ENCODE results near the gene SLC25A1. TPM values are rescaled to one million over a fixed set of nuclear protein-coding genes. Genes with fewer than 3 reads are reported as not detected.

The SLC25A1 gene
- total and polyA plus RNA-seq, 2 of the 8 experiments (the other 6 are each of a cell fraction or from before 2014, with no cell fraction given) = 110 to 148 TPM

GRCh38 chr22:19213001-19213400 is 34.5 kb upstream of the SLC25A1 start:
- Histone ChIP-seq H4K5ac (ENCODE audit: insufficient read length, low read depth, low read length) (no peak overlapping the region), H3K9me3 (ENCODE audit: insufficient read depth in 2 of 2, low read depth in 1 of 2, low read length in 1 of 2) (no peaks in the 10 kb centered on the region), H2BK12ac (ENCODE audit: low read depth, low read length) (no peak overlapping the region), H2AFZ (ENCODE audit: low read length) (no peak overlapping the region), H3K27ac (ENCODE audit: low read depth, low read length) (no peak overlapping the region), H3K36me3 (ENCODE audit: control insufficient read depth in 2 of 4, insufficient read depth in 4 of 4, low read length in 3 of 4) (peaks cover 4 to 17% (median 8%) of the 10 kb centered on the region in 4 experiments), H3K79me2 (ENCODE audit: control insufficient read depth in 1 of 2, insufficient read depth in 2 of 2, low read length in 2 of 2) (no peaks in the 10 kb centered on the region), H2BK20ac (ENCODE audit: low read length) (no peak overlapping the region), H2AK5ac (ENCODE audit: low read depth, low read length) (no peak overlapping the region), H3K23me2 (ENCODE audit: low read depth, low read length) (no peaks in the 10 kb centered on the region), H3K56ac (replicated peaks; ENCODE audit: insufficient read length, low read depth, low read length) (no peak overlapping the region), H4K8ac (ENCODE audit: extremely low read depth, insufficient read depth, low read length) (no peak overlapping the region), H3K27me3 (replicated peaks in 1 of 4; ENCODE audit: control insufficient read depth in 3 of 4, extremely low read depth in 1 of 4, insufficient read depth in 3 of 4, low read length in 3 of 4) (no peaks in the 10 kb centered on the region), H2BK5ac (ENCODE audit: low read depth, low read length) (no peak overlapping the region), H3K4me1 (replicated peaks in 1 of 4; ENCODE audit: control insufficient read depth in 3 of 4, insufficient read depth in 4 of 4, low read length in 3 of 4) (peaks cover 3 to 19% (median 9%) of the 10 kb centered on the region in 4 experiments; a peak in 5 of 7 replicates), H3K79me1 (ENCODE audit: low read depth, low read length) (no peaks in the 10 kb centered on the region), H2BK120ac (replicated peaks; ENCODE audit: low read depth, low read length) (no peak overlapping the region), H2BK15ac (ENCODE audit: low read length) (no peak overlapping the region), H3K18ac (ENCODE audit: extremely low read depth, low read length) (no peak overlapping the region), H4K91ac (replicated peaks; ENCODE audit: insufficient read length, low read length) (no peak overlapping the region), H3K23ac (ENCODE audit: insufficient read length) (no peak overlapping the region), H3K4ac (replicated peaks; ENCODE audit: insufficient read length, low read depth, low read length) (no peak overlapping the region), H3K4me3 (ENCODE audit: extremely low read depth in 1 of 4, insufficient read depth in 2 of 4, low read depth in 3 of 4, low read length in 4 of 4) (peak overlapping the region in 1 of 4 experiments; percentile 32; a peak in 2 of 8 replicates), H3K14ac (ENCODE audit: insufficient read length) (no peak overlapping the region), H3K9ac (replicated peaks in 1 of 4; ENCODE audit: extremely low read depth in 1 of 4, low read depth in 3 of 4, low read length in 3 of 4) (no peak overlapping the region), H3K4me2 (ENCODE audit: insufficient read depth in 1 of 2, low read depth in 2 of 2, low read length in 2 of 2) (peak overlapping the region; percentile 43 to 59; a peak in 3 of 4 replicates), H4K20me1 (replicated peaks in 1 of 2; ENCODE audit: control insufficient read depth in 1 of 2, insufficient read depth in 2 of 2, low read length in 2 of 2) (no peaks in the 10 kb centered on the region)
- DNase-seq (ENCODE audit: low read depth in 1 of 2, low spot score in 2 of 2) = no peak
- ChIA-PET POLR2A (ENCODE audit: partially characterized antibody) (interaction anchor here (1.3 to 1.6 kb wide), 2 partner anchors 30 to 36 kb away, joined by 3 to 8 read pairs; no protein-coding TSS in a partner anchor), CTCF (ENCODE audit: partially characterized antibody) (no interaction called here)
- WGBS, 2 experiments (ENCODE audit: extremely low coverage in 1 of 2, insufficient coverage in 1 of 2, insufficient read length in 1 of 2, insufficient replicate concordance in 2 of 2, low coverage in 1 of 2, low lambda C conversion rate in 2 of 2, missing lambda C conversion rate in 1 of 2) = 74% methylated on average over 1 of the region's 1 CpG; no CpG with 5 or more reads in 1 of the 2 experiments
- FAIRE-seq = no peak
- TF ChIP-seq SP1 (IDR thresholded peaks at IDR 0.05; ENCODE audit: low read depth, low read length) = no peak
- TF ChIP-seq TBP (IDR thresholded peaks at IDR 0.05; ENCODE audit: low read depth, low read length) = no peak
- TF ChIP-seq SP4 (IDR thresholded peaks at IDR 0.05; ENCODE audit: low read length) = no peak
- TF ChIP-seq NRF1 (IDR thresholded peaks at IDR 0.05; ENCODE audit: low read depth, low read length) = no peak
- TF ChIP-seq SIN3A (conservative IDR thresholded peaks at IDR 0.05 in 1 of 2, IDR thresholded peaks at IDR 0.05 in 1 of 2; ENCODE audit: low read depth in 1 of 2, low read length in 2 of 2) = no peak
- no peak for TF ChIP-seq JUND (IDR thresholded peaks at IDR 0.05; ENCODE audit: low read length)
- no peak for TF ChIP-seq KDM1A (IDR thresholded peaks at IDR 0.05; ENCODE audit: borderline replicate concordance, low read length)
- no peak for TF ChIP-seq GABPA (IDR thresholded peaks at IDR 0.05; ENCODE audit: borderline replicate concordance, insufficient read depth, low read length)
- TF ChIP-seq E2F6 (IDR thresholded peaks at IDR 0.05) = no peak
- TF ChIP-seq PHF8 (conservative IDR thresholded peaks at IDR 0.05; ENCODE audit: low read depth, low read length) = no peak
- TF ChIP-seq TEAD4 (IDR thresholded peaks at IDR 0.05; ENCODE audit: low read depth, low read length) = no peak
- TF ChIP-seq, protein P1, sequence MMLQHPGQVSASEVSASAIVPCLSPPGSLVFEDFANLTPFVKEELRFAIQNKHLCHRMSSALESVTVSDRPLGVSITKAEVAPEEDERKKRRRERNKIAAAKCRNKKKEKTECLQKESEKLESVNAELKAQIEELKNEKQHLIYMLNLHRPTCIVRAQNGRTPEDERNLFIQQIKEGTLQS (IDR thresholded peaks at IDR 0.05; ENCODE audit: insufficient read depth, low read depth, low read length) = no peak
- TF ChIP-seq ZNF274 (IDR thresholded peaks at IDR 0.05; ENCODE audit: borderline replicate concordance, extremely low read depth, low read length) = no peak

Measured in H1 (cell line).